AG08395 (cell line): ENCODE measurements around the gene KRTAP5-9.
"Not testable (repeated sequence)": the region's sequence is repeated elsewhere in the genome, so short reads cannot be mapped to it uniquely, and the experiment has no call there.

Source experiments
- DNase-seq: peaks from one replicate; pipeline ENCODE4 v3.0.0; 2012; ENCODE audit warnings: mixed read lengths, low spot score

Gene KRTAP5-9

GRCh38 chr11:71585673-71586072 lies 37.5 kb downstream of the KRTAP5-9 start:
- not testable (repeated sequence) for DNase-seq

- not testable (repeated sequence) for DNase-seq
Measured at GRCh38 chr11:71588314-71588713, 40.1 kb downstream of the KRTAP5-9 start.

GRCh38 chr11:71588822-71589545 lies 40.8 kb downstream of the KRTAP5-9 start:
- not testable (repeated sequence) for DNase-seq

- not testable (repeated sequence) for DNase-seq
Measured at GRCh38 chr11:71589546-71589920, 41.3 kb downstream of the KRTAP5-9 start.
